PFSK-1 (cell line): ENCODE results near the gene GMDS.

ENCODE experiments used
- FOXP2 ChIP-seq: optimal IDR thresholded peaks from 2 replicates; pipeline ENCODE3; 2011; ENCODE audit warnings: borderline replicate concordance, control low read depth, inconsistent platforms; ENCODE audit not compliant: insufficient read depth; ENCODE audit errors: extremely low read length, extremely low read depth
- POLR2AphosphoS5 ChIP-seq: IDR thresholded peaks from 2 replicates; pipeline ENCODE4 v1.6.1; 2012; ENCODE audit warnings: low read depth, mild to moderate bottlenecking, control low read depth, low read length, moderate library complexity
- REST ChIP-seq, 2 experiments: IDR thresholded peaks; 2 replicates each; pipeline versions ENCODE4 v1.6.1 to v1.8.0; 2011 to 2012; ENCODE audit warnings: low read depth in 2 of 2, low read length in 2 of 2, control low read depth in 1 of 2, inconsistent platforms in 1 of 2, mild to moderate bottlenecking in 1 of 2, moderate library complexity in 1 of 2; ENCODE audit not compliant: insufficient read depth in 1 of 2
- SIN3A ChIP-seq: IDR thresholded peaks from 2 replicates; pipeline ENCODE4 v1.6.1; 2012; ENCODE audit warnings: mild to moderate bottlenecking, low read length, moderate library complexity, borderline replicate concordance; ENCODE audit not compliant: insufficient read depth
- TAF1 ChIP-seq: IDR thresholded peaks from 2 replicates; pipeline ENCODE4 v1.6.1; 2012; ENCODE audit warnings: low read length, control low read depth, borderline replicate concordance; ENCODE audit not compliant: insufficient read depth

The GMDS gene

GRCh38 chr6:1705183-1705582 is 540.2 kb downstream of the GMDS start:
- no peak for TF ChIP-seq TAF1
- TF ChIP-seq FOXP2, result no peak
- TF ChIP-seq REST (IDR thresholded peaks at IDR 0.05; ENCODE audit: insufficient read depth in 1 of 2, low read depth in 2 of 2, low read length in 2 of 2), result no peak
- TF ChIP-seq SIN3A, result no peak
- TF ChIP-seq POLR2AphosphoS5, result no peak

GRCh38 chr6:1704711-1705110 is 540.7 kb downstream of the GMDS start:
- TF ChIP-seq FOXP2 (no peak), TAF1 (no peak), SIN3A (no peak), REST (IDR thresholded peaks at IDR 0.05; ENCODE audit: insufficient read depth in 1 of 2, low read depth in 2 of 2, low read length in 2 of 2) (no peak), POLR2AphosphoS5 (no peak)

GRCh38 chr6:1703923-1704322 is 541.5 kb downstream of the GMDS start:
- no peak for TF ChIP-seq SIN3A
- no peak for TF ChIP-seq REST (IDR thresholded peaks at IDR 0.05; ENCODE audit: insufficient read depth in 1 of 2, low read depth in 2 of 2, low read length in 2 of 2)
- no peak for TF ChIP-seq POLR2AphosphoS5

GRCh38 chr6:1703091-1703855 is 542.1 kb downstream of the GMDS start:
- TF ChIP-seq REST (IDR thresholded peaks at IDR 0.05; ENCODE audit: insufficient read depth in 1 of 2, low read depth in 2 of 2, low read length in 2 of 2), result no peak
- TF ChIP-seq POLR2AphosphoS5, result no peak
- no peak for TF ChIP-seq TAF1

- TF ChIP-seq REST (IDR thresholded peaks at IDR 0.05; ENCODE audit: insufficient read depth in 1 of 2, low read depth in 2 of 2, low read length in 2 of 2) (no peak), TAF1 (no peak), FOXP2 (no peak), POLR2AphosphoS5 (no peak), SIN3A (no peak)
Measured at GRCh38 chr6:1702580-1703051, 542.8 kb downstream of the GMDS start.
